Epithelial cell of proximal tubule (primary cell): ENCODE data around the gene CABLES1. TPM values are rescaled to one million over a fixed set of nuclear protein-coding genes. Genes with fewer than 3 reads are reported as not detected.

Source experiments
- DNase-seq: peaks from one replicate; pipeline ENCODE4 v3.0.0-alpha.2; 2011; ENCODE audit warnings: low read depth
- H3K4me3 ChIP-seq: 2 replicates; pipeline ENCODE4 v1.5.1; 2011; ENCODE audit warnings: low read depth, mild to moderate bottlenecking, low read length
- total RNA-seq: library from RNA; depleted of rRNA; stranded (reverse); fragments of >200 nt; gene quantifications from 2 replicates; pipeline ENCODE4 v1.2.3, GENCODE V29; 2015
- TF ChIP-seq, protein P1 (sequence below): conservative IDR thresholded peaks from 2 replicates; pipeline ENCODE4 v1.5.1; 2012; ENCODE audit warnings: low read depth, mild to moderate bottlenecking, low read length

CABLES1 gene
- total RNA-seq, 1 donor from 2014 or later: 6.1 TPM

DNA sequence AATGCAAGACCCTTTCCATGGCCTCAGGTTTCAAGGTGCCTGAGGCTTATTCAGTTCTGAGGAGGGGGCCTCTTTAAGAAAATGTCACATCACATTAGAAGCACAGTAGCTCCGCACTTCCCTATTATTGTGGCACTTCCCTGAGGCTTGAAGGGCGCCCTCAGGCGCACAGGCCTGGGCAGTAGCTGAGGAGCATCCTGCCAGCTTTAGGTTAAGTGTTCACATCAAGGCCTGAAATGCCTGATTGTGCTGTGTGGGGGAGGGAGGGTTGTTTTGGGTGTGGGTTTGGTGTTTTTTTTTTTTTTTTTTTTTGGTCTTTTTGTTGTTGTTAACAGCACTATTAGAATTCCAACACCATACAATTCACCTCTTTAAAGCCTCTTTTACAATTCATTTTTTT is 107.9 kb downstream of the CABLES1 start:
- H3K4me3 ChIP-seq: no peak overlapping the region
- TF ChIP-seq, protein P1, sequence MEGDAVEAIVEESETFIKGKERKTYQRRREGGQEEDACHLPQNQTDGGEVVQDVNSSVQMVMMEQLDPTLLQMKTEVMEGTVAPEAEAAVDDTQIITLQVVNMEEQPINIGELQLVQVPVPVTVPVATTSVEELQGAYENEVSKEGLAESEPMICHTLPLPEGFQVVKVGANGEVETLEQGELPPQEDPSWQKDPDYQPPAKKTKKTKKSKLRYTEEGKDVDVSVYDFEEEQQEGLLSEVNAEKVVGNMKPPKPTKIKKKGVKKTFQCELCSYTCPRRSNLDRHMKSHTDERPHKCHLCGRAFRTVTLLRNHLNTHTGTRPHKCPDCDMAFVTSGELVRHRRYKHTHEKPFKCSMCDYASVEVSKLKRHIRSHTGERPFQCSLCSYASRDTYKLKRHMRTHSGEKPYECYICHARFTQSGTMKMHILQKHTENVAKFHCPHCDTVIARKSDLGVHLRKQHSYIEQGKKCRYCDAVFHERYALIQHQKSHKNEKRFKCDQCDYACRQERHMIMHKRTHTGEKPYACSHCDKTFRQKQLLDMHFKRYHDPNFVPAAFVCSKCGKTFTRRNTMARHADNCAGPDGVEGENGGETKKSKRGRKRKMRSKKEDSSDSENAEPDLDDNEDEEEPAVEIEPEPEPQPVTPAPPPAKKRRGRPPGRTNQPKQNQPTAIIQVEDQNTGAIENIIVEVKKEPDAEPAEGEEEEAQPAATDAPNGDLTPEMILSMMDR: no peak
- no peak for DNase-seq

DNA sequence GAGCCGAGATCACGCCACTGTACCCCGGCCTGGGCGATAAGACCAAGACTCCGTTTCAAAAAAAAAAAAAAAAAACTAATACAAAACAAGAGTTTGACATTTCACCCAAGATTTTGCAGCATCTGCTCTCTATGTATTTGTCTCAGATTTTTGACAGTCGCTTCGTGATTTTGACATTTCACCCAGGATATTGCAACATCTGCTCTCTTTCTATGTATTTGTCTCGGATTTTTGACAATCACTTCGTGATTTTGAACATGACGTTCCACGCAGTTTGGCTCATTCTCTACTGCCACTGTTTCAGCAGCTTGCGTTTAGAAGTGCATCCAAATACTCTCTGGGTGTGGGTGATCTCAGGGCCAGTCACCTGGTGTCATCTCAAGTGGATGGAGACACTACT is 108.5 kb downstream of the CABLES1 start:
- no peak for DNase-seq
- TF ChIP-seq, protein P1: no peak
- H3K4me3 ChIP-seq: no peak overlapping the region

DNA sequence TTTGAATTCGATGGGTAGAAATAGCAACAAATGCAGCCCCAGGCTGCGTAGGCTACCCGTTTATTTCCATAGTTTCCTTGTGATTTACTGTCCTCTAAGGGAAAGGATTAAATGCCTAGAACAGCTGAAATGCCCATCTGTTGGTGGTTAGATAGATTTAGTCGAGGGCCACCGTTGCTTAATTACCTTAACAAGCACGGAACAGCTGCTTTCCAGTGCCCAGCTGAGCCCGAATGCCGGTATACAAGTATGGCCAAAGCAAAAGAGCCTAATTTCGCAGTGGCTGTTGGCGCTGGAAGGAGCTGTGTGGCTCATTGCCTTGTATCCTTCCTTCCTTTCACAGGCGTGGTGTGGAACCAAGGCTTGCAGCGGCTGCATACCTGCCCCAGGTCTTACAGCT is 109.1 kb downstream of the CABLES1 start:
- TF ChIP-seq, protein P1: no peak
- DNase-seq: no peak
- H3K4me3 ChIP-seq: no peak overlapping the region

DNA sequence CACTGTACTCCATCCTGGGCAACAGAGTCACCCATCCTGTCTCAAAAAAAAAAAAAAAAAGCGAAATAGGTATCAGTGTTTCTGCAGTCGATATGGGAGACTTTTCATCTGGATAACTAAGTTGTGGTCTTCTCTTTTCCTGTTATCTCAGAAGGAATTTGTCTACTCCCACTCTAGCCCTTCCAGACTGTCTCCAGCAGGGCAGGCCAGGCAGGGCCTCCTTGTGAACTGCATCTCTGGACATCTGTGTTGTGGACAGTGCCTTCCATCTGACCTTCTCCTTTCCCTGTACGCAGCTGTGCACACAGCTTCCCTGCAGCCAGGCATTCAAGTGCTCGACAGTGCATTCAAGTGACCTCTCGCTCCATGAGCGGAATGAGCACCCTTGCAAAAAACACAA is 110.2 kb downstream of the CABLES1 start:
- no peak for DNase-seq
- H3K4me3 ChIP-seq: no peak overlapping the region
- TF ChIP-seq, protein P1: no peak

DNA sequence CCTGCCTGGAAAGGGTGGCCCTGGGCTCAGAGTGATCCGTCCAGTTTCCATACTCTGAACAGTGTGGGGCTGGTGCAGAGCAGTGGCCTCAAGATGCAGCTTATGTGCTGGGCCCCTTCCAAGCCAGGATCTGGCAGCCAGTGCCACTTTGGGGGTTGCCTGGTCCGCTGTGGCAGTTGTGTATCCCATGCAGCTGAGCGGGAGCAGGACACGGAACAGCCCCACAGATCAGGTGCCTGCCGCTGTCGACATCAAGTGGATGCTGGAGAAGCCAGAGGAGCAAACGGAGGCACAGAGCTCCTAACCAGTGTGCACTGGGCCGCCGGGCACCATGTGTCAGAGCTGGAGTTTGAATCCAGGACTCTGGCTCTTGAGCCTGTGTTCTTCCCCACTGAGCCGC is 112.0 kb downstream of the CABLES1 start:
- H3K4me3 ChIP-seq: no peak overlapping the region
- DNase-seq: no peak
- TF ChIP-seq, protein P1: no peak

DNA sequence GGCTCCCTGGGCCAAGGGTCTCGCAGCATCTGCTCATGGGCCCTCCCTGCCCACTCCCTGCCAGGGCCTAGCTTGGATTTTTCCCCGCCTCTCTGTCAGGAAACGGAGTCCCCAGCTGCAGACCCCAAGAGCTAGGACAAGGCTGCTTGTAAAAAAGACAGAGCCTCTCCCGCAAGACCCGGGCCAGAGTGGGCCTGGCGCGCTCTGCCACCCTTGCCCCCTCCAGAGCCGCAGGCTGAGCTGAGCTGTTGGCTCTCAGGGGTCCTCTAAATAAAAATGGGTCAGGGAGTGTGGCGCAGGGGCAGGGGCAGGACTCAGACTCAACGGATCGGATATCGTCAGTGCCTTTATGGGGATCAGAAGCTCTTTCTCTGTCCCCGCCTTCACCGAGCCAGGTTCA is 112.6 kb downstream of the CABLES1 start:
- TF ChIP-seq, protein P1: no peak

DNA sequence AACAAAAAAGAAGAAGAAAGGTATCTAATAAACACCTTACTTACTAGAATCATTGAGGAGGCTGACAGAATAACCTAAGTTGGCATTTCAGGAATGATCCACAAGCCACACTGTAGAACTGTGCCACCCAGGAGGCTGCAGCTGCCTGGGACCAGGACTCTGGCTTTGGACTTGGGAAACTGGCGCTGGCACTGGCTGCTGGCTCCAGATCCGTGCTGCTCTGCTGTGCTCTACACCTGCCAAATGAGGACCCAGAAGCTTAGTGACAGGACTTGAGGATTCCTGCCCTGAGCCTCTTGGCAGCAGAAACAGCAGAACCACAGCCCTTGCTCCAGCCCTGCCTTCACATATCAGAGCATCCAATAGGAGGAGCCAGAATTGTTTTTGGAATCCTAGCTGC is 113.5 kb downstream of the CABLES1 start:
- DNase-seq: no peak
- H3K4me3 ChIP-seq: no peak overlapping the region
- TF ChIP-seq, protein P1: no peak

More for the DNA sequence above, 112.6 kb downstream of the CABLES1 start:
- DNase-seq: no peak
- H3K4me3 ChIP-seq: no peak overlapping the region
